OCI-LY3 (cell line): ENCODE results near the gene KIF23.

Experiments
- H2AFZ ChIP-seq: fragments of 200-600, 300-600 bp; shearing (Covaris generic); 2 replicates; pipeline ENCODE4 v1.6.0; 2014; ENCODE audit warnings: antibody characterized with exemption, low read depth, low read length
- H3K27ac ChIP-seq: fragments of 200-600, 300-600 bp; sonication (generic); 2 replicates; pipeline ENCODE4 v1.5.1; 2014; ENCODE audit warnings: mild to moderate bottlenecking, low read length, moderate library complexity, mixed read lengths
- H3K27me3 ChIP-seq: fragments of 200-600, 300-600 bp; sonication (generic); 2 replicates; pipeline ENCODE4 v1.6.1; 2014; ENCODE audit warnings: low read depth, low read length, mixed read lengths
- H3K36me3 ChIP-seq: fragments of 200-600, 300-600 bp; sonication (generic); replicated peaks from 2 replicates; pipeline ENCODE3; 2014; ENCODE audit warnings: low read depth, low read length, mixed read lengths
- H3K4me1 ChIP-seq: fragments of 300-600, 200-600 bp; sonication (generic); 2 replicates; pipeline ENCODE4 v1.6.1; 2014; ENCODE audit warnings: low read length, mixed read lengths
- H3K4me2 ChIP-seq: fragments of 200-600, 300-600 bp; sonication (generic); 2 replicates; pipeline ENCODE4 v1.6.1; 2014; ENCODE audit warnings: low read length, mixed read lengths
- H3K4me3 ChIP-seq: fragments of 300-600, 200-600 bp; sonication (generic); 2 replicates; pipeline ENCODE4 v1.5.1; 2014; ENCODE audit warnings: antibody characterized with exemption, mild to moderate bottlenecking, low read length, moderate library complexity
- H3K79me2 ChIP-seq: fragments of 300-600, 200-600 bp; shearing (Covaris generic); 2 replicates; pipeline ENCODE4 v1.6.1; 2014; ENCODE audit warnings: mild to moderate bottlenecking, low read length, mixed read lengths
- H3K9ac ChIP-seq: fragments of 300-600, 200-600 bp; shearing (Covaris generic); 2 replicates; pipeline ENCODE4 v1.6.0; 2014; ENCODE audit warnings: mild to moderate bottlenecking, low read length, moderate library complexity
- H3K9me3 ChIP-seq: fragments of 200-600, 300-600 bp; shearing (Covaris generic); 2 replicates; pipeline ENCODE4 v1.6.1; 2014; ENCODE audit warnings: low read length, mixed read lengths; ENCODE audit not compliant: insufficient read depth
- H4K20me1 ChIP-seq: fragments of 200-600, 300-600 bp; sonication (generic); 2 replicates; pipeline ENCODE4 v1.6.1; 2016; ENCODE audit warnings: low read length, mixed read lengths; ENCODE audit not compliant: insufficient read depth
- EZH2phosphoT487 ChIP-seq: fragments of 200-600 bp; shearing (Covaris generic); IDR thresholded peaks from 2 replicates; pipeline ENCODE4 v1.6.1; 2018; ENCODE audit warnings: antibody characterized with exemption, mixed run types, low read depth
- TF ChIP-seq, protein P1 (sequence below): fragments of 200-600, 300-600 bp; sonication (generic); IDR thresholded peaks from 2 replicates; pipeline ENCODE4 v1.5.1; 2014; ENCODE audit warnings: antibody characterized with exemption, low read length, low read depth

The KIF23 gene

DNA sequence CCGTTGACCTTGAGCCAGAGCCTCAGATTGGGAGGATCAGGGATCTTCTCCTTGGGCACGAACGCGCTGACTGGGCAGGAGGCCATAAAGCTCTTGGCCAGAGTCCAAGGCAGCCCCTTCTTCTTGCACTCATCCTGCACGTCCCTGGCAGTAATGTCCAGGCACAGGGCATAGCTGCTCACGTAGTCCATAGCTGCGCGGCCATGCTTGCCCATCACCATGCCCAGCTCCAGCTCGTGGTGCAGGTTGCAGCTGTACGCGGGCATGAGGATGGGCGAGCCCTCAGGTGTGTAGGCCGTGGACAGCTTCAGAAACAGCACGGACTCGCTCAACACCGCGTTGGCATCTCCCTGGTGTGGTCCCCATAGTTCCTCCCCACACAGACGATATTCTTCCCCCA is 20.5 kb downstream of the KIF23 start:
- Histone ChIP-seq H3K4me2 (no peak overlapping the region), H3K27ac (no peak overlapping the region), H3K79me2 (peaks cover 11% of the 10 kb centered on the region; the same call in 1 of the 2 replicates), H3K9ac (no peak overlapping the region), H3K4me3 (no peak overlapping the region), H2AFZ (no peak overlapping the region), H4K20me1 (no peaks in the 10 kb centered on the region), H3K36me3 (peaks cover 76% of the 10 kb centered on the region), H3K27me3 (no peaks in the 10 kb centered on the region), H3K4me1 (peaks cover 5% of the 10 kb centered on the region; the same call in 1 of the 2 replicates), H3K9me3 (no peaks in the 10 kb centered on the region)
- TF ChIP-seq, protein P1, sequence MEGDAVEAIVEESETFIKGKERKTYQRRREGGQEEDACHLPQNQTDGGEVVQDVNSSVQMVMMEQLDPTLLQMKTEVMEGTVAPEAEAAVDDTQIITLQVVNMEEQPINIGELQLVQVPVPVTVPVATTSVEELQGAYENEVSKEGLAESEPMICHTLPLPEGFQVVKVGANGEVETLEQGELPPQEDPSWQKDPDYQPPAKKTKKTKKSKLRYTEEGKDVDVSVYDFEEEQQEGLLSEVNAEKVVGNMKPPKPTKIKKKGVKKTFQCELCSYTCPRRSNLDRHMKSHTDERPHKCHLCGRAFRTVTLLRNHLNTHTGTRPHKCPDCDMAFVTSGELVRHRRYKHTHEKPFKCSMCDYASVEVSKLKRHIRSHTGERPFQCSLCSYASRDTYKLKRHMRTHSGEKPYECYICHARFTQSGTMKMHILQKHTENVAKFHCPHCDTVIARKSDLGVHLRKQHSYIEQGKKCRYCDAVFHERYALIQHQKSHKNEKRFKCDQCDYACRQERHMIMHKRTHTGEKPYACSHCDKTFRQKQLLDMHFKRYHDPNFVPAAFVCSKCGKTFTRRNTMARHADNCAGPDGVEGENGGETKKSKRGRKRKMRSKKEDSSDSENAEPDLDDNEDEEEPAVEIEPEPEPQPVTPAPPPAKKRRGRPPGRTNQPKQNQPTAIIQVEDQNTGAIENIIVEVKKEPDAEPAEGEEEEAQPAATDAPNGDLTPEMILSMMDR: no peak
- no peak for TF ChIP-seq EZH2phosphoT487

DNA sequence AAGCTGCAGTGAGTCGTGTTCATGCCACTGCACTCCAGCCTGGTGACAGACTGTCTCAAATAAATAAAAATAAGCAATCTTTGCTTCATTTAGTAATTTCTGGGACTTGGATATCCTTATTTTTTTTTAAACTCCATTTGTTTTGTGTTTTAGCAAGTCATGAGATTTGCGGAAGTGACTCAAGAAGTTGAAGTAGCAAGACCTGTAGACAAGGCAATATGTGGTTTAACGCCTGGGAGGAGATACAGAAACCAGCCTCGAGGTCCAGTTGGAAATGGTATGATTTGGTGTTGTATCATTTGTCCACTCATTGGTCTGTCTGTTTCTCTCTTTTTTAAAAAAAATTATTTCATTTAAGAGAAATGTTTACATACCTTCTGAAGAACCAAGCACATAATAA is 21.8 kb downstream of the KIF23 start:
- Histone ChIP-seq H3K4me2 (no peak overlapping the region), H3K36me3 (peaks cover 75% of the 10 kb centered on the region), H3K9ac (no peak overlapping the region), H3K4me3 (no peak overlapping the region), H3K9me3 (no peaks in the 10 kb centered on the region), H3K4me1 (peaks cover 9% of the 10 kb centered on the region; the same call in 1 of the 2 replicates), H2AFZ (no peak overlapping the region), H3K79me2 (peaks cover 8% of the 10 kb centered on the region; the same call in 1 of the 2 replicates), H3K27ac (no peak overlapping the region), H4K20me1 (no peaks in the 10 kb centered on the region), H3K27me3 (no peaks in the 10 kb centered on the region)
- TF ChIP-seq EZH2phosphoT487: no peak
- TF ChIP-seq, protein P1: no peak

DNA sequence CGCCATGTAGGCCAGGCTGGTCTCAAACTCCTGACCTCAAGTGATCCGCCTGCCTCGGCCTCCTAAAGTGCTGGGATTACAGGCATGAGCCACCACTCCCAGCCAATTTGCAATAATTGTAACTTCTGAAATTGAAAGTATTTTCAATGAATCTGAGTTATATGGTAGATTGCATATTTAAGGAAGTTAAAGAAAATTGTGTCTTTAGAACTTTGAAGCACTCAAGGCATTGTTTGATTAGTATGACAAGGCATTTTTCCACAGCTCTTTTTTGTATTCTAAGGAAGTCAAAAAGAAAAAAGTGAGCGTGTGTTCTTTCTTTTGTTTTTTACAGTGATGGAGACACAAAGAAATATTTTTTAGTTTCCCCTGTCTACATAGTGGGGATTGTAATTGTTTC is 22.8 kb downstream of the KIF23 start:
- Histone ChIP-seq H4K20me1 (no peaks in the 10 kb centered on the region), H3K27ac (no peak overlapping the region), H3K36me3 (peaks cover 77% of the 10 kb centered on the region), H3K4me3 (no peak overlapping the region), H3K4me1 (peaks cover 9% of the 10 kb centered on the region; the same call in 1 of the 2 replicates), H3K79me2 (peaks cover 5% of the 10 kb centered on the region; the same call in 1 of the 2 replicates), H3K27me3 (no peaks in the 10 kb centered on the region), H3K9ac (no peak overlapping the region), H2AFZ (no peak overlapping the region), H3K9me3 (no peaks in the 10 kb centered on the region), H3K4me2 (no peak overlapping the region)
- no peak for TF ChIP-seq EZH2phosphoT487
- TF ChIP-seq, protein P1: no peak

DNA sequence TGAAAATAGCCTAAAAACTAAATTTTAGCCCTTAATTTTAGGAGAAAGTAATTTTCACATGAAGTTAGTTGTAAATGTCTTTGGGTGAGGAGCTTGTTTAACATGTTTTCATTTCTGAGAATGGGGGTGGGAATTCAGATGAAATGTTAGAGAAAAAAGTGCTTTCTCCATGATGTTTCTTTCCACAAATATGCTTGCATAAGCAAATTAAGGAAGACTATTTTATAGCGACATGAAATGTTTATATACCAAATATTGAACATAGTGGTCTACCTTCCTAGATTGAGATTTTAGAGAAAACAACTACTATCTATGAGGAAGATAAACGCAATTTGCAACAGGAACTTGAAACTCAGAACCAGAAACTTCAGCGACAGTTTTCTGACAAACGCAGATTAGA is 25.5 kb downstream of the KIF23 start:
- Histone ChIP-seq H2AFZ (no peak overlapping the region), H3K36me3 (peaks cover 79% of the 10 kb centered on the region), H3K27ac (no peak overlapping the region), H3K4me1 (peaks cover 17% of the 10 kb centered on the region), H3K4me2 (no peak overlapping the region), H4K20me1 (no peaks in the 10 kb centered on the region), H3K4me3 (no peak overlapping the region), H3K79me2 (peaks cover 6% of the 10 kb centered on the region; the same call in 1 of the 2 replicates), H3K9ac (no peak overlapping the region), H3K27me3 (no peaks in the 10 kb centered on the region), H3K9me3 (no peaks in the 10 kb centered on the region)
- TF ChIP-seq EZH2phosphoT487: no peak
- TF ChIP-seq, protein P1: no peak
